MM.1S (cell line): ENCODE results near the gene DDX23.

Source experiments
- DNase-seq: peaks from one replicate; pipeline ENCODE4 v3.0.0-alpha.2; 2015
- H2AFZ ChIP-seq: fragments of 300-600 bp; sonication (generic); 2 replicates; pipeline ENCODE4 v1.6.0; 2016; ENCODE audit warnings: antibody characterized with exemption, low read length
- H3F3A ChIP-seq: fragments of 300-600 bp; sonication (generic); 2 replicates; pipeline ENCODE4 v1.6.1; 2016; ENCODE audit warnings: mild to moderate bottlenecking, antibody characterized with exemption, low read length, moderate library complexity, mixed read lengths; ENCODE audit not compliant: insufficient read depth
- H3K27ac ChIP-seq: fragments of 300-600 bp; sonication (generic); 2 replicates; pipeline ENCODE4 v1.5.1; 2016; ENCODE audit warnings: mild to moderate bottlenecking, low read length
- H3K27me3 ChIP-seq: fragments of 300-600 bp; sonication (generic); replicated peaks from 2 replicates; pipeline ENCODE4 v1.6.0; 2016; ENCODE audit warnings: low read length; ENCODE audit not compliant: insufficient read depth
- H3K36me3 ChIP-seq: fragments of 300-600 bp; sonication (generic); replicated peaks from 2 replicates; pipeline ENCODE4 v1.6.1; 2016; ENCODE audit warnings: mild to moderate bottlenecking, low read length, mixed read lengths; ENCODE audit not compliant: insufficient read depth
- H3K4me1 ChIP-seq: fragments of 300-600 bp; sonication (generic); 2 replicates; pipeline ENCODE4 v1.6.1; 2016; ENCODE audit warnings: low read length, mixed read lengths
- H3K4me2 ChIP-seq: fragments of 300-600 bp; sonication (generic); 2 replicates; pipeline ENCODE4 v1.6.0; 2016; ENCODE audit warnings: low read depth, low read length
- H3K4me3 ChIP-seq: fragments of 300-600 bp; sonication (generic); 2 replicates; pipeline ENCODE4 v1.5.1; 2016; ENCODE audit warnings: low read length, mixed read lengths
- H3K79me2 ChIP-seq: fragments of 300-600 bp; sonication (generic); 2 replicates; pipeline ENCODE4 v1.6.1; 2016; ENCODE audit warnings: mixed run types, low read length, mixed read lengths
- H3K9ac ChIP-seq: fragments of 300-600 bp; sonication (generic); 2 replicates; pipeline ENCODE4 v1.6.1; 2016; ENCODE audit warnings: low read length, mixed read lengths
- H3K9me2 ChIP-seq: fragments of 300-600 bp; sonication (generic); replicated peaks from 2 replicates; pipeline ENCODE4 v1.6.1; 2016; ENCODE audit warnings: mild to moderate bottlenecking, low read length, mixed read lengths; ENCODE audit not compliant: insufficient read depth
- H3K9me3 ChIP-seq: fragments of 300-600 bp; sonication (generic); replicated peaks from 2 replicates; pipeline ENCODE4 v1.6.1; 2016; ENCODE audit warnings: mild to moderate bottlenecking, low read length, mixed read lengths; ENCODE audit not compliant: insufficient read depth
- H4K20me1 ChIP-seq: fragments of 300-600 bp; sonication (generic); 2 replicates; pipeline ENCODE4 v1.6.1; 2016; ENCODE audit warnings: mild to moderate bottlenecking, low read length, moderate library complexity, mixed read lengths; ENCODE audit not compliant: insufficient read depth
- EZH2 ChIP-seq: fragments of 300-600 bp; sonication (generic); optimal IDR thresholded peaks from 2 replicates; pipeline ENCODE3; 2017; ENCODE audit warnings: low read depth, mild to moderate bottlenecking, antibody characterized with exemption, low read length, mixed read lengths
- EZH2phosphoT487 ChIP-seq: fragments of 300-600 bp; sonication (generic); IDR thresholded peaks from 2 replicates; pipeline ENCODE4 v1.6.1; 2018; ENCODE audit warnings: antibody characterized with exemption, low read length
- TF ChIP-seq, protein P1 (sequence below): fragments of 300-600 bp; sonication (generic); IDR thresholded peaks from 2 replicates; pipeline ENCODE4 v1.5.1; 2016; ENCODE audit warnings: antibody characterized with exemption, low read length, mixed read lengths

Gene DDX23

DNA sequence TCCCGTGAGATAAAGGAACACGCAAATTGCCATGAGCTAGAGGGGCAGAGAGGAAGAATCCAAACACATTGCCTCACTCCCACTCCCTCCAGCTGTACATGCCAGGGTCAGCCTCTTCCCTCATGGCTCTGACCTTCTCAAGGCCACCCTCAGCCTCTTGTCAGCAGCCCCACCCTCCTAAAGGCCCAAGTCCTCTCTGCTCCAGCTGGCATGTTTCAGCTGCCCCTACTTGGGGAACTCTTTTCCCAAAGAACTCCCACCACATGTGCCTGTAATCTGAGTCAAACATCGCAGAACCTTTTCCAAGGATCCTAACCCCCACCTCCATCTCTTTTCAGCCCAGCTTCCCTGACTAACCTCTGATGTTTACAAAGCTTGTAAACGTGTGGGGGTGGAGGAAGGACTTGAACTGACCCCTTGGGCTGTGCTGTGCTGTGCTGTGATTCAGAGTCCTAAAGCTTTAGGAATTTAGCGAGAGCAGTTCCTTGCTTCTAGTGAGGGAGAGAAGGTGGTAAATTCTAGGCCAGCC, 41.0 kb downstream of the DDX23 start:
- TF ChIP-seq EZH2 (no peak), EZH2phosphoT487 (no peak)
- TF ChIP-seq, protein P1, sequence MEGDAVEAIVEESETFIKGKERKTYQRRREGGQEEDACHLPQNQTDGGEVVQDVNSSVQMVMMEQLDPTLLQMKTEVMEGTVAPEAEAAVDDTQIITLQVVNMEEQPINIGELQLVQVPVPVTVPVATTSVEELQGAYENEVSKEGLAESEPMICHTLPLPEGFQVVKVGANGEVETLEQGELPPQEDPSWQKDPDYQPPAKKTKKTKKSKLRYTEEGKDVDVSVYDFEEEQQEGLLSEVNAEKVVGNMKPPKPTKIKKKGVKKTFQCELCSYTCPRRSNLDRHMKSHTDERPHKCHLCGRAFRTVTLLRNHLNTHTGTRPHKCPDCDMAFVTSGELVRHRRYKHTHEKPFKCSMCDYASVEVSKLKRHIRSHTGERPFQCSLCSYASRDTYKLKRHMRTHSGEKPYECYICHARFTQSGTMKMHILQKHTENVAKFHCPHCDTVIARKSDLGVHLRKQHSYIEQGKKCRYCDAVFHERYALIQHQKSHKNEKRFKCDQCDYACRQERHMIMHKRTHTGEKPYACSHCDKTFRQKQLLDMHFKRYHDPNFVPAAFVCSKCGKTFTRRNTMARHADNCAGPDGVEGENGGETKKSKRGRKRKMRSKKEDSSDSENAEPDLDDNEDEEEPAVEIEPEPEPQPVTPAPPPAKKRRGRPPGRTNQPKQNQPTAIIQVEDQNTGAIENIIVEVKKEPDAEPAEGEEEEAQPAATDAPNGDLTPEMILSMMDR: no peak
- Histone ChIP-seq H3K9me2 (no peaks in the 10 kb centered on the region), H3K4me1 (peaks cover 17% of the 10 kb centered on the region; the same call in 1 of the 2 replicates), H3F3A (no peaks in the 10 kb centered on the region), H3K36me3 (no peaks in the 10 kb centered on the region), H3K4me3 (no peak overlapping the region), H4K20me1 (no peaks in the 10 kb centered on the region), H3K9ac (no peak overlapping the region), H2AFZ (no peak overlapping the region), H3K27me3 (no peaks in the 10 kb centered on the region), H3K79me2 (no peaks in the 10 kb centered on the region), H3K9me3 (no peaks in the 10 kb centered on the region), H3K27ac (no peak overlapping the region), H3K4me2 (no peak overlapping the region)
- no peak for DNase-seq

DNA sequence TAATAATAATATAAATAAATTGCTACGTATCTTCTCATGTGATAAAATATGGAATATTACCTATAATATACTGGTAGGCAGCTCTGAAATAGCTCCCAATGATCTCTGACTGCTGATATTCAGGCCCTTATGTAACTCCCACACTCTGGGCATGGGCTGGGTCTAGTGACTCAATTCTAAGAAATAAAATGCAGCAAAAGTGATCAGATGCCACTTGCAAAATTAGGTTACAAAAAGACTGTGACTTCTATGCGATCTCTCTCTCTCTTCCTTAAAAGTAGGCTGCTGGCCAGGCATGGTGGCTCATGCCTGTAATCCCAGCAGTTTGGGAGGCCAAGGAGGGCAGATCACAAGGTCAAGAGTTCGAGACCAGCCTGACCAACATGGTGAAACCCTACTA, 44.0 kb downstream of the DDX23 start:
- H3K4me2 ChIP-seq: no peak overlapping the region
- no peak overlapping the region for H3K4me3 ChIP-seq
- no peaks in the 10 kb centered on the region for H3K27me3 ChIP-seq
- H4K20me1 ChIP-seq: no peaks in the 10 kb centered on the region
- no peak overlapping the region for H2AFZ ChIP-seq
- H3K36me3 ChIP-seq: no peaks in the 10 kb centered on the region
- DNase-seq: no peak
- no peaks in the 10 kb centered on the region for H3K9me2 ChIP-seq
- H3K9me3 ChIP-seq: no peaks in the 10 kb centered on the region
- H3K9ac ChIP-seq: no peak overlapping the region
- TF ChIP-seq EZH2: no peak
- no peak for TF ChIP-seq EZH2phosphoT487
- TF ChIP-seq, protein P1: no peak
- H3F3A ChIP-seq: no peaks in the 10 kb centered on the region
- 0 out of 2 replicates have a peak, but pooled peaks cover 9% of the 10 kb centered on the region for H3K4me1 ChIP-seq
- no peak overlapping the region for H3K27ac ChIP-seq
- no peaks in the 10 kb centered on the region for H3K79me2 ChIP-seq

DNA sequence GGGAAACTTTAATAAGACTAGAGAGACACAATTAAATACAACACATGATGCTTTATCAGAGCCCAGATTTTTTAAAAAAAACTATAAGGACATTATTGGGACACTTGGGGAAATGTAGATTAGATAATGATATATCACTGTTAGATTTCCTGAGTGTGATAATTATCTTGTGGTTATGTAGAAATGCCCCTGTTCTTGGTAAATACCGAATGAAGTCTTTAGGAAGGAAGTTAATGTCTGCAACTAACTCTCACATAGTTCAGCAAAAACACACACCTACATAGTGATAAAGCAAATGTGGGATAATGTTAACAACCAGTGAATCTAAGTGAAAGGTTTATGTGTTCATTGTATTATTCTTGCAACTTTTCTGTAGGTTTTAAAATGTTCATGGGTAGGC, 48.3 kb downstream of the DDX23 start:
- TF ChIP-seq, protein P1: no peak
- TF ChIP-seq EZH2 (no peak), EZH2phosphoT487 (no peak)
- Histone ChIP-seq H3K27ac (no peak overlapping the region), H3K27me3 (no peaks in the 10 kb centered on the region), H3K9me2 (no peaks in the 10 kb centered on the region), H3K4me3 (no peak overlapping the region), H3K36me3 (no peaks in the 10 kb centered on the region), H3F3A (no peaks in the 10 kb centered on the region), H3K9ac (no peak overlapping the region), H2AFZ (no peak overlapping the region), H3K9me3 (no peaks in the 10 kb centered on the region), H3K4me2 (no peak overlapping the region), H4K20me1 (no peaks in the 10 kb centered on the region), H3K79me2 (no peaks in the 10 kb centered on the region), H3K4me1 (no peaks in the 10 kb centered on the region)
- DNase-seq: no peak
